ENCODE data around the gene EIPR1.

Gene EIPR1

GRCh38 chr2:3163401-3163800, 214.2 kb downstream of the EIPR1 start:
- FAIRE-seq (no peak), DNase-seq (ENCODE audit: insufficient read length) (no peak)
- no peak for TF ChIP-seq POLR2AphosphoS5 (IDR thresholded peaks at IDR 0.05; ENCODE audit: low read depth, low read length)
- TF ChIP-seq TAF1 (IDR thresholded peaks at IDR 0.05; ENCODE audit: borderline replicate concordance, low read depth, low read length): no peak
- TF ChIP-seq POLR2A (IDR thresholded peaks at IDR 0.05; ENCODE audit: low read depth, low read length): no peak

- no peak for TF ChIP-seq POLR2A (IDR thresholded peaks at IDR 0.05; ENCODE audit: low read depth, low read length)
- no peak for TF ChIP-seq TAF1 (IDR thresholded peaks at IDR 0.05; ENCODE audit: borderline replicate concordance, low read depth, low read length)
- TF ChIP-seq POLR2AphosphoS5 (IDR thresholded peaks at IDR 0.05; ENCODE audit: low read depth, low read length): no peak
- FAIRE-seq (no peak), DNase-seq (ENCODE audit: insufficient read length) (no peak)
Measured at GRCh38 chr2:3162442-3163077, 215.1 kb downstream of the EIPR1 start.

GRCh38 chr2:3160751-3161330, 216.8 kb downstream of the EIPR1 start:
- no peak for TF ChIP-seq POLR2AphosphoS5 (IDR thresholded peaks at IDR 0.05; ENCODE audit: low read depth, low read length)
- TF ChIP-seq TAF1 (IDR thresholded peaks at IDR 0.05; ENCODE audit: borderline replicate concordance, low read depth, low read length): no peak
- TF ChIP-seq POLR2A (IDR thresholded peaks at IDR 0.05; ENCODE audit: low read depth, low read length): no peak
- DNase-seq (ENCODE audit: insufficient read length) (no peak), FAIRE-seq (no peak)

DNA sequence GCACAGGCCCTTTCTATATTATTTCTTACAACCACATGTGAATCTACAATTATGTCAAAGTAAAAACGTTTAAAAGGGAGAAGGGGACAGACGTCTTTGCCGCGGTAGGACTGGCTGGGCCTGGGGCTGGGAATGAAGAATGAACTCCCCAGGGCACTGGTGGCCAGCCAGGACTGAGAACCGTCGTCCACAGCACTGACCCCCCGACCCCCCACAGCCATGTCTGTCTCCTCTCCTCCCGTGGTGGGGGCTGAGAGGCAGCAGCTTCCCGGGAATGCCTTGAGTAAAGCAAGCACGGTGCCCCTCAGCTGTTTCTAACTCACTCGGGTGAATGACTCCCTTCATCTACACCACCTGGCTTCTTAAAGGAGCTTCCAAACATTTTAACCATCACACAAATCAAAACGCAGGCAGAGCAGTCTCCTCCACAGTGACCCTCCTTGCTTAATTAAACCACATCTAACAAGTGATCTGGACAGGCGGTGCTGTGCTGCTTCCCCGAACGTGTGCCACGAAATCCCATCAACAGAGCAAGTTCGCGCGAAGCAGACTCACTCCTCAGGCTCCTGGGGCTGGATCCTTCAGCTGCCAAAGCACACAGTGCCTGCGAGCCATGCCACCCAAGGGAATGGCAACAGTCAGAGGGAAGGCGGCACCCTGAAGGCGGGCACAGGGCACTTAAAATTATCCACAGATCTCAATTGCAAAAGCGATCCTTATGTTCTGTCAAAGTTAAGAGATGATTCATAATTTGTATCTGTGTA, 217.7 kb downstream of the EIPR1 start:
- FAIRE-seq (no peak), DNase-seq (ENCODE audit: insufficient read length) (no peak)
- TF ChIP-seq POLR2A (IDR thresholded peaks at IDR 0.05; ENCODE audit: low read depth, low read length): no peak
- TF ChIP-seq POLR2AphosphoS5 (IDR thresholded peaks at IDR 0.05; ENCODE audit: low read depth, low read length): no peak
- TF ChIP-seq TAF1 (IDR thresholded peaks at IDR 0.05; ENCODE audit: borderline replicate concordance, low read depth, low read length): no peak

DNA sequence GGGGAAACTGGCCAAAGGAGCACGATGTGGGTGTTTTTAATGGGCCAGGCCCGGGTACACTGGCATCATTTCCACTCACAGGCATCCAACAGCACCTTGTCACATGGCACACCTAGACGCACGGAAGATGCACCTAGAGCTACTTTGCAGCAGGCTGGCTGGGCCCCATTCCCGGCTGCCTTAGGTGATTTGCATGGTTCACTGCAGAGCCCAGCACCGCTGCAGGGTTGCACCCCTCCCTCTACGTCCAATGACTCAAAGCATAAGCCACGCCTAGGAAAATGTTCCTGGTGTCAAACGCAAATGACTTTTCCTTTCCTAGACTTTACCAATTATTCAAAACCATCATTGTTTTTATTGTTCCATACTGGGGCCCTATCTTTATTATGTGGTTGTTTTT, 222.9 kb downstream of the EIPR1 start:
- FAIRE-seq (no peak), DNase-seq (ENCODE audit: insufficient read length) (no peak)
- no peak for TF ChIP-seq TAF1 (IDR thresholded peaks at IDR 0.05; ENCODE audit: borderline replicate concordance, low read depth, low read length)
- TF ChIP-seq POLR2AphosphoS5 (IDR thresholded peaks at IDR 0.05; ENCODE audit: low read depth, low read length): no peak
- no peak for TF ChIP-seq POLR2A (IDR thresholded peaks at IDR 0.05; ENCODE audit: low read depth, low read length)

DNA sequence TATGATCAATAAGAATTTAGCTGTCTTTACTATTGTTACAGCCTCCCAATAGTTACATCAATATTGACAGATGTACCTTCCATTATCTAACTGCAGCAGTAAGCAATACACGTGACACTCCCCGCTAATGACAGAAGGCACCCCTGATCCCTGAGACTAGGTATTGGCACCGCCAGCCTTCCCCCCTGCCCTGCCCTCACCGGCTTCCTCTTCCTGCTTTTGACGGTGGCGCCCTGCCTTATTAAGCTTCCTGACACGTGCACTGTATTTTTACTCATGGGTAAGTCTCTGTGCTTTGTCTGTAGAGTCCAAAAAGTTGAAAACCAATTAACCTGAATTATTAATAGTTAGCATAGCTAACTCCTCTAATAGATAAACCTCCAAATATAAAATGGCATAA, 223.5 kb downstream of the EIPR1 start:
- no peak for FAIRE-seq
- TF ChIP-seq TAF1 (IDR thresholded peaks at IDR 0.05; ENCODE audit: borderline replicate concordance, low read depth, low read length): no peak
- no peak for DNase-seq (ENCODE audit: insufficient read length)

- DNase-seq (ENCODE audit: insufficient read length): no peak
- no peak for TF ChIP-seq POLR2A (IDR thresholded peaks at IDR 0.05; ENCODE audit: low read depth, low read length)
- no peak for TF ChIP-seq POLR2AphosphoS5 (IDR thresholded peaks at IDR 0.05; ENCODE audit: low read depth, low read length)
- TF ChIP-seq TAF1 (IDR thresholded peaks at IDR 0.05; ENCODE audit: borderline replicate concordance, low read depth, low read length): no peak
- FAIRE-seq: no peak
Measured at GRCh38 chr2:3151153-3151918, 226.3 kb downstream of the EIPR1 start.

GRCh38 chr2:3149441-3150217, 228.0 kb downstream of the EIPR1 start:
- no peak for FAIRE-seq
- no peak for TF ChIP-seq TAF1 (IDR thresholded peaks at IDR 0.05; ENCODE audit: borderline replicate concordance, low read depth, low read length)
- no peak for TF ChIP-seq POLR2AphosphoS5 (IDR thresholded peaks at IDR 0.05; ENCODE audit: low read depth, low read length)
- TF ChIP-seq POLR2A (IDR thresholded peaks at IDR 0.05; ENCODE audit: low read depth, low read length): no peak

DNA sequence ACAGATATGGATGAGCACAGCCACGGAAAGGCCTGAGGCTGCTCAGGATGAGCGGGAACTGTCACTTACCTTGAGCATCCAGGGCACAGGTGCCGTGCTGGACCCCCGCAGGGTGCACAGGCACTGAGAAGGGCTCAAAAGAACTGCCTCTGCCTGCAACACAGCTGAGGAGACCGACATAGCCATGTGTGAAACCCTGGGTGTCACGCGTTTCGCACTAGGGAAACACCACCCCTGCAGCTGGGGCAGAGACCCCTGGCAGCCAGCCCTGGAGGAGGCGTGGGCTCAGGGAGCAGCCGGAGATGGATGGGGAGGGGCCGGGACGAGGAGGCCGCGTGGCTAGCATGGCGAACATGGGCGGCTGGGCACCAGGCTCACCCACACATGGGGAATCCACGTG, 228.9 kb downstream of the EIPR1 start:
- no peak for DNase-seq (ENCODE audit: insufficient read length)
- TF ChIP-seq TAF1 (IDR thresholded peaks at IDR 0.05; ENCODE audit: borderline replicate concordance, low read depth, low read length) (no peak), POLR2AphosphoS5 (IDR thresholded peaks at IDR 0.05; ENCODE audit: low read depth, low read length) (no peak), POLR2A (IDR thresholded peaks at IDR 0.05; ENCODE audit: low read depth, low read length) (no peak)
- FAIRE-seq: no peak

More at GRCh38 chr2:3149441-3150217, 228.0 kb downstream of the EIPR1 start:
- DNase-seq (ENCODE audit: insufficient read length): no peak

GRCh38 chr2:3147651-3148530, 229.7 kb downstream of the EIPR1 start:
- no peak for FAIRE-seq
- no peak for DNase-seq (ENCODE audit: insufficient read length)
- TF ChIP-seq POLR2A (IDR thresholded peaks at IDR 0.05; ENCODE audit: low read depth, low read length) (no peak), POLR2AphosphoS5 (IDR thresholded peaks at IDR 0.05; ENCODE audit: low read depth, low read length) (no peak), TAF1 (IDR thresholded peaks at IDR 0.05; ENCODE audit: borderline replicate concordance, low read depth, low read length) (no peak)
